Heart right ventricle (tissue), 16 donors: ENCODE measurements around the gene ARHGEF17. TPM values are rescaled to one million over a fixed set of nuclear protein-coding genes. Genes with fewer than 3 reads are reported as not detected.

Source experiments
- ATAC-seq, 8 donors: fragments of 200-7000 bp; cut with Tn5 transposase; one replicate each; pipeline ENCODE4 v1.9.1; 2020; ENCODE audit warnings: mild to moderate bottlenecking in 8 of 8, moderate library complexity in 8 of 8, moderate number of reproducible peaks in 1 of 8
- DNase-seq, 2 donors: peaks; one replicate each; pipeline ENCODE4 v3.0.0-alpha.2; 2020
- H3K27ac ChIP-seq, 10 donors: fragments of 200-600 bp; sonication (generic) in 2 of 10; one replicate each; pipeline versions ENCODE4 v1.5.0 to v1.8.0; 2020 to 2022; ENCODE audit warnings: mild to moderate bottlenecking in 3 of 10
- H3K27me3 ChIP-seq, 7 donors: fragments of 200-600 bp; one replicate each; pipeline ENCODE4 v1.8.0; 2021 to 2022; ENCODE audit warnings: mild to moderate bottlenecking in 2 of 7
- H3K36me3 ChIP-seq, 9 donors: fragments of 200-600 bp; sonication (generic) in 1 of 9; one replicate each; pipeline versions ENCODE4 v1.5.0 to v1.8.0; 2020 to 2022; ENCODE audit warnings: mild to moderate bottlenecking in 2 of 9
- H3K4me1 ChIP-seq, 9 donors: fragments of 200-600 bp; sonication (generic) in 1 of 9; one replicate each; pipeline versions ENCODE4 v1.5.0 to v1.8.0; 2020 to 2022; ENCODE audit warnings: mild to moderate bottlenecking in 4 of 9
- H3K4me3 ChIP-seq, 10 donors: fragments of 200-600 bp; sonication (generic) in 2 of 10; one replicate each; pipeline versions ENCODE4 v1.5.0 to v1.8.0; 2020 to 2022; ENCODE audit warnings: mild to moderate bottlenecking in 7 of 10, moderate library complexity in 2 of 10
- H3K9me3 ChIP-seq, 11 donors: fragments of 200-600 bp in 10 of 11; sonication (generic) in 2 of 11; one replicate each; pipeline versions ENCODE4 v1.5.0 to v1.8.0; 2013 to 2022; ENCODE audit warnings: mild to moderate bottlenecking in 2 of 11, control low read depth in 1 of 11, moderate library complexity in 1 of 11
- WGBS, 2 donors: extraction: QIAGEN DNeasy Blood & Tissue Kit; methylation state at CpG; one replicate each; pipeline ENCODE4 v1.1.7; 2013; ENCODE audit warnings: inconsistent platforms in 1 of 2; 5-methylcytosine and 5-hydroxymethylcytosine counted together
- intact Hi-C, 10 donors: fragments of 100-400 bp; cut with DNase I; formaldehyde crosslinking; loops; one replicate each; pipeline versions ENCODE4 v1.11.1 to v1.14.2; 2022
- polyA plus RNA-seq, 2 donors: library from polyadenylated mRNA; stranded (reverse); fragments of 200-250 nt; gene quantifications; one replicate each; pipeline ENCODE4 v1.2.3, GENCODE V29; 2013
- total RNA-seq, 10 donors: library from RNA; stranded (reverse); fragmentation: NEBNext Ultra II Directional in 3 of 10; extraction: Animal tissue kit (Norgen Biotek cat#: 25700) in 3 of 10; gene quantifications; one replicate each; pipeline versions ENCODE4 v1.2.1 to v1.2.4, GENCODE V29; 2021 to 2023
- TF ChIP-seq, protein P1 (sequence below), 9 donors: fragments of 200-600 bp; sonication (generic) in 2 of 9; IDR thresholded peaks; one replicate each; pipeline versions ENCODE4 v1.5.0 to v1.8.0; 2021 to 2022; ENCODE audit warnings: antibody characterized with exemption in 9 of 9, mild to moderate bottlenecking in 5 of 9, moderate library complexity in 1 of 9
- donor health status: Arrhythmogenic right ventricular cardiomyopathy.
- donor health status: ischemic (EF 13 %, LVEDD 7.1; RV severe dilation, severe dysfunction).
- donor health status: healthy with polysubstance abuse.
- donor health status: DM: no; HTN: yes; CAD: no.
- donor health status: DM: no; HTN: no; CAD: no.
- donor health status: ischemic (EF 25% LVEDD 6.9; RV normal size, moderate dysfunction).
- donor health status: ischemic (EF 25% LVEDD 5.7; RV mildly dilated, moderate dysfunction).
- donor health status: healthy.
- donor health status: DM: yes; HTN: yes; CAD: no.
- donor health status: Ischemic cardiomyopathy.
- donor health status: ischemic (EF 35%, LVEDD 5.7; RV mildly dilated, moderate dysfunction).
- donor health status: nonischemic (EF 11% LVEDD 7.7; RV severe dilation, severe dysfunction).
- donor health status: DM: yes; HTN: yes; CAD: no.
- donor health status: PGD.
- donor health status: ischemic (EF 29% LVEDD 5.4; RV normal size, mild dysfunction).
- donor health status: nonischemic (EF 23%, LVEDD 6.1; RV moderate dilation, normal function).

ARHGEF17 gene
- total and polyA plus RNA-seq, 12 donors, result 38.6 to 67.4 (median 51.2) TPM

DNA sequence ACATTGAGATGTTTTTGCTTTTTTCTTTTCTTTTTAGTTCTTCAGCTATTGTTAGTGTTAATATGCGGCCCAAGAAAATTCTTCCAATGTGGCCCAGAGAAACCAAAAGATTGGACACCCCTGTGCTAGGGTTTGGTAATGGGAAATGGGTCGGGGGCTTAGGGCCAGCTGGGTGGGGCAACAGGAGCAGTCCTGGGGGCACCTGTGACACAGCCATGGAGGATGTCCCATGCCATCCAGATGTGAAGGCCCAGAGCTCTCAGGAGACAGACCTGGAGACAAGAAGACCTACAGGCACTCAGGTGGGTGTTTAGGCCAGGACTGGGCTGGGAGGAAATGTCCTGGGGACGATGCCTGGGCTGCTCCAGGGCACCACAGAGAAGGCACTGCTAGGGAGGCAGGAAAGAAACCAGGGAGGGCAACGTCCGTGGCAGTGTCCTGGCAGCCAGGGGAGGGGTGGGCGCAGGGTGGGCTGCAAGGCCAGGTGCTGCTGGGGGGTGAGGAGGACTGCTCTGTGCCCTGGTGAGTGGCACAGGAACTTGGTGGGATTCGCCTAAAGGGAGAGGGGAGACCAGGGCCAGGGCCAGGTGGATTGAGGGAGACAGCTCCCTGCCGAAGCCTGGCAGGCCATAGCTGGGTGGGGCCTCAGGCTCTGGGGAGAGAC is 89.5 kb downstream of the ARHGEF17 start:
- Histone ChIP-seq H3K27ac (no peak overlapping the region), H3K9me3 (no peaks in the 10 kb centered on the region), H3K4me1 (peaks cover 4 to 51% (median 16%) of the 10 kb centered on the region in 9 donors), H3K4me3 (no peak overlapping the region), H3K27me3 (no peaks in the 10 kb centered on the region), H3K36me3 (peaks cover 0 to 73% (median 0%) of the 10 kb centered on the region in 9 donors)
- DNase-seq (no peak), ATAC-seq (no peak)
- intact Hi-C loops, result loop anchor here in 3 of 10 donors (5.0 to 10.0 kb wide), 4 partner anchors 90 to 265 kb away; partner anchors contain the start of gene ARHGEF17 (in 2 of the 3)
- TF ChIP-seq, protein P1, sequence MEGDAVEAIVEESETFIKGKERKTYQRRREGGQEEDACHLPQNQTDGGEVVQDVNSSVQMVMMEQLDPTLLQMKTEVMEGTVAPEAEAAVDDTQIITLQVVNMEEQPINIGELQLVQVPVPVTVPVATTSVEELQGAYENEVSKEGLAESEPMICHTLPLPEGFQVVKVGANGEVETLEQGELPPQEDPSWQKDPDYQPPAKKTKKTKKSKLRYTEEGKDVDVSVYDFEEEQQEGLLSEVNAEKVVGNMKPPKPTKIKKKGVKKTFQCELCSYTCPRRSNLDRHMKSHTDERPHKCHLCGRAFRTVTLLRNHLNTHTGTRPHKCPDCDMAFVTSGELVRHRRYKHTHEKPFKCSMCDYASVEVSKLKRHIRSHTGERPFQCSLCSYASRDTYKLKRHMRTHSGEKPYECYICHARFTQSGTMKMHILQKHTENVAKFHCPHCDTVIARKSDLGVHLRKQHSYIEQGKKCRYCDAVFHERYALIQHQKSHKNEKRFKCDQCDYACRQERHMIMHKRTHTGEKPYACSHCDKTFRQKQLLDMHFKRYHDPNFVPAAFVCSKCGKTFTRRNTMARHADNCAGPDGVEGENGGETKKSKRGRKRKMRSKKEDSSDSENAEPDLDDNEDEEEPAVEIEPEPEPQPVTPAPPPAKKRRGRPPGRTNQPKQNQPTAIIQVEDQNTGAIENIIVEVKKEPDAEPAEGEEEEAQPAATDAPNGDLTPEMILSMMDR (IDR thresholded peaks at IDR 0.05), result no peak
- 89 to 92% methylated on average over 8 of the region's 8 CpGs for WGBS, 2 donors

DNA sequence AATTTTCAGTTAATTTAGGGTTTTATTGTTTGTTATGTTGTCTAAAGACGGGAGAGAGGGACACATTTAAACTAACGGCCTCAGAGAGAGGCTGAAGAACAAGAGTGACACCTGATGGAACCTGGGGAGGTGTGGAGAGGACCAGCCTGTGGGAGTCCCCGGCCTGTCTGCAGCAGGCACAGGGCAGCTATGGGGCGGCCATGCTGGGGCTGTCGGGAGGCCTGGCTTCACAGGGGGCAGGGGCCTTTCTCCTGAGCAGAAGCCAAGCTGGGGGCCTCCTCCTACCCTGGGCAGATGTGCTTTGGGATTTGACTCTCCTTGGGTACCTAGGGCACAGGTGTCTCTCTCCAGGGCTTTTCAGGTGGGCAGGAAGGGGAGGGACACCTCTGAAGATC is 90.1 kb downstream of the ARHGEF17 start:
- Histone ChIP-seq H3K36me3 (peaks cover 0 to 71% (median 0%) of the 10 kb centered on the region in 9 donors), H3K4me1 (peaks cover 3 to 48% (median 16%) of the 10 kb centered on the region in 9 donors), H3K4me3 (no peak overlapping the region), H3K9me3 (no peaks in the 10 kb centered on the region), H3K27ac (peak overlapping the region in 1 of 10 donors; percentile 43), H3K27me3 (no peaks in the 10 kb centered on the region)
- DNase-seq (no peak), ATAC-seq (no peak)
- intact Hi-C loops, result loop anchor here in 3 of 10 donors (5.0 to 10.0 kb wide), 4 partner anchors 91 to 264 kb away; partner anchors contain the start of gene ARHGEF17 (in 2 of the 3)
- 83 to 86% methylated on average over 5 of the region's 5 CpGs for WGBS, 2 donors
- TF ChIP-seq, protein P1 (IDR thresholded peaks at IDR 0.05), result no peak

DNA sequence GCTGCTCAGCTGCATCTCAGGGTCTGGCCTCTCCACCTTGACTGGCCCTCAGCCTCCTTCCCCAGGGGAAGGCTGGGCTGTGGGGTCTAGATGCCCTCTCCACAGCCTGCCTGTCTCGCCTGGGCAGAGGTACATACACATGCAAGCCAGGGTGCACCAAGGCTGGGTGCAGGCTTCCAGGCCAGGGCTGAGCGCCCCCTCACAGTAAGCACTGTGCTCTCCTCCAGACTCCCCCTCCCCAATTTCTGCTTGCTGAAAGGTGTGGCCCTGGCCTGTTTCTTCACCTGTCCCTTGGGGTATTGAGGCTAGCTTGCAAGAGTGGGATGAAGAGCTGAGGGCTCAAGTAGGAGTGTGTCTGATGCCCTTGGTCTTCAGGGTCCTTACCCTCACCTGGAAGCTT is 90.6 kb downstream of the ARHGEF17 start:
- Histone ChIP-seq H3K36me3 (peaks cover 0 to 65% (median 0%) of the 10 kb centered on the region in 9 donors), H3K4me3 (no peak overlapping the region), H3K27ac (peak overlapping the region in 8 of 10 donors; percentile 19 to 76 (median 46)), H3K27me3 (no peaks in the 10 kb centered on the region), H3K4me1 (peaks cover 0 to 48% (median 18%) of the 10 kb centered on the region in 9 donors), H3K9me3 (no peaks in the 10 kb centered on the region)
- TF ChIP-seq, protein P1 (IDR thresholded peaks at IDR 0.05), result no peak
- ATAC-seq, result no peak
- intact Hi-C loops, result loop anchor here in 3 of 10 donors (5.0 to 10.0 kb wide), 4 partner anchors 91 to 264 kb away; partner anchors contain the start of gene ARHGEF17 (in 2 of the 3)
- DNase-seq, result no peak
- WGBS, 2 donors, result 93 to 100% methylated on average over 2 of the region's 2 CpGs

DNA sequence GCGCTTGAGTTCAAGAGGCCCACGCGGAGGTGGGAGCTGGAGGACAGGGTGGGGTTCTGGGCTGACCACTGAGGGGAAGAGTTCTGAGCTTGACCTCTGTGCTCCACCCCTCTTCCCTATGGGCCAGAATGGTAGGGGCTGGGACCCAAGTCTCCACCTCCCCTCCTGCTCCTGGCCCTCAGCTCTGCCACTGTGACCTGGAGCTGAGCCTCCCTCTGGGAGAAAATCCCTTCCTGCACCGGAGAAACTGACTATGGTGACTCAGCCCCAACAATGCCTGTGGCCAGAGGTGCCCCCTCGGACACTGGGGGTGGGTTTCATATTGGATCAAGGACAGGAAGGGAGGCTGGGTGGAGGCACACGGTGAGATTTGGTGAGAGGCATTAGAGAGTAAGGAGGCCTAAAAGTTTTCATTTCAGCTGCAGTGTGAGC is 91.1 kb downstream of the ARHGEF17 start:
- H3K27me3 ChIP-seq, result no peaks in the 10 kb centered on the region

More for the DNA sequence above, 91.1 kb downstream of the ARHGEF17 start:
- TF ChIP-seq, protein P1 (IDR thresholded peaks at IDR 0.05), result no peak
- Histone ChIP-seq H3K4me1 (peaks cover under 1 to 48% (median 21%) of the 10 kb centered on the region in 9 donors), H3K9me3 (no peaks in the 10 kb centered on the region), H3K27ac (peak overlapping the region in 8 of 10 donors; percentile 41 to 76 (median 64)), H3K36me3 (peaks cover 0 to 60% (median 0%) of the 10 kb centered on the region in 9 donors), H3K4me3 (no peak overlapping the region)
- intact Hi-C loops, result loop anchor here in 3 of 10 donors (5.0 to 10.0 kb wide), 4 partner anchors 92 to 263 kb away; partner anchors contain the start of gene ARHGEF17 (in 2 of the 3)
- DNase-seq (no peak), ATAC-seq (peak in 7 of 8 donors; percentile 46 to 65 (median 50))
- 48 to 50% methylated on average over 6 of the region's 6 CpGs for WGBS, 2 donors
